Measurements from ENCODE around the gene CTDSP1. TPM values are rescaled to one million over a fixed set of nuclear protein-coding genes. Genes with fewer than 3 reads are reported as not detected.

CTDSP1 gene
- total and polyA plus RNA-seq, 9 donors, result 38.6 to 211 (median 158) TPM

DNA sequence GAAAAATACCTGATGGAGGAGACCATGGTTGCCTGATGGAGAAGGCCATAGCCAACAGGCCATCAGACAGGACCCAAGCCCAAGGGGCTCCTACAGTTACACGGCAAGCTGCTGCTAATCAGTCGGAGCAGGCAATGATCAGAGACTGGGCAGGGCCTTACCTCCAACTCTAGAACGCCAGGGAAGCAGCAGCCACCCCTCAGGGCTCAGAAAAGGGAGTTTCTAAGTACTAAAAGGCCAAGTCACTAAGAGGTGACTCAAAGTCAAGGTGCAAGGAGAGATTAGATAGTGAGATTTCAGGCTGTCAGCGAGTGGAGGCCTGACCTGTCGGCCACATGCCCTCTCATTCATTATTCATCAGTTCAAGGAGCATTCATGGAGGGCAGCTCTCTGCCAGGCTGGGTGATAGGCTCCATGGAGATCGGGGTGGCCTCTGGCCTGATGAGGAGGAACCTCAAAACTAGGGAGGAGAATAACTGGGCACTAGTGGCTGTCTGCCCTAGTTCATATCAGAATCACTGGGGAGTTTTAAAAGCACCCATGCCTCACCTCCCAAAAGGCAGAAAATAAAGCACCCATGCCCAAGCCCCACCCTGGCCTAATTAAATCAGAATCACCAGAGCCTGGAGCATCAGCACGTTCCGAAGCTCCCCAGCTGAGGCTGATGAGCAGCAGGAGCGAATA, 22.9 kb downstream of the CTDSP1 start:
- DNase-seq, result no peak
- H3K36me3 ChIP-seq, result no peaks in the 10 kb centered on the region
- intact Hi-C loops (cut with DNase I), result no loop called here
- no peaks in the 10 kb centered on the region for H3K27me3 ChIP-seq
- H3K4me1 ChIP-seq (ENCODE audit: insufficient read depth), result no peaks in the 10 kb centered on the region
- TF ChIP-seq, protein P1, sequence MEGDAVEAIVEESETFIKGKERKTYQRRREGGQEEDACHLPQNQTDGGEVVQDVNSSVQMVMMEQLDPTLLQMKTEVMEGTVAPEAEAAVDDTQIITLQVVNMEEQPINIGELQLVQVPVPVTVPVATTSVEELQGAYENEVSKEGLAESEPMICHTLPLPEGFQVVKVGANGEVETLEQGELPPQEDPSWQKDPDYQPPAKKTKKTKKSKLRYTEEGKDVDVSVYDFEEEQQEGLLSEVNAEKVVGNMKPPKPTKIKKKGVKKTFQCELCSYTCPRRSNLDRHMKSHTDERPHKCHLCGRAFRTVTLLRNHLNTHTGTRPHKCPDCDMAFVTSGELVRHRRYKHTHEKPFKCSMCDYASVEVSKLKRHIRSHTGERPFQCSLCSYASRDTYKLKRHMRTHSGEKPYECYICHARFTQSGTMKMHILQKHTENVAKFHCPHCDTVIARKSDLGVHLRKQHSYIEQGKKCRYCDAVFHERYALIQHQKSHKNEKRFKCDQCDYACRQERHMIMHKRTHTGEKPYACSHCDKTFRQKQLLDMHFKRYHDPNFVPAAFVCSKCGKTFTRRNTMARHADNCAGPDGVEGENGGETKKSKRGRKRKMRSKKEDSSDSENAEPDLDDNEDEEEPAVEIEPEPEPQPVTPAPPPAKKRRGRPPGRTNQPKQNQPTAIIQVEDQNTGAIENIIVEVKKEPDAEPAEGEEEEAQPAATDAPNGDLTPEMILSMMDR (IDR thresholded peaks at IDR 0.05), result no peak
- TF ChIP-seq EP300 (IDR thresholded peaks at IDR 0.05) (no peak), POLR2A (IDR thresholded peaks at IDR 0.05) (no peak)
- H3K27ac ChIP-seq, result no peak overlapping the region
- 82 to 87% (median 84%) methylated on average over 9 of the region's 9 CpGs for WGBS, 3 donors
- no peaks in the 10 kb centered on the region for H3K9me3 ChIP-seq
- H3K4me3 ChIP-seq, result no peak overlapping the region

DNA sequence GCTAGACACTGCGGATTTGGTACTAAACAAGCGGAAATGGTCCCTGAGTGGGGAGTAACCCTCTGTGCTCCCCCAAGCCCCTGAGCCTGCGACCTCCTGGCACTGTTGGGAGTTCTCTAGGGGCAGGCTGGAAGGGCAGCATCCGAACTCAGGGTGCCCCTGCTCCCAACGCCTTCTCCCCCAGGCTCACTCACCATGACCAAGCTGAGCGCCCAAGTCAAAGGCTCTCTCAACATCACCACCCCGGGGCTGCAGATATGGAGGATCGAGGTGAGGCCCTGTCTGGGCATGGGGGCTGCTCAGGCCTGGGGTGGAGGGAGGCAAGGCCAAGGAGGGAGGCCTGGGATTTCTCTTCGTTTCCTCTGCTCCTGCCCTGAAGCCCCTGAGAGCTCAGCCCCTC, 23.9 kb downstream of the CTDSP1 start:
- H3K9me3 ChIP-seq, result no peaks in the 10 kb centered on the region
- H3K4me1 ChIP-seq (ENCODE audit: insufficient read depth), result no peaks in the 10 kb centered on the region
- H3K36me3 ChIP-seq, result no peaks in the 10 kb centered on the region
- H3K27me3 ChIP-seq, result no peaks in the 10 kb centered on the region
- intact Hi-C loops (cut with DNase I), result no loop called here
- no peak overlapping the region for H3K4me3 ChIP-seq
- TF ChIP-seq POLR2A (IDR thresholded peaks at IDR 0.05) (no peak), EP300 (IDR thresholded peaks at IDR 0.05) (no peak)
- TF ChIP-seq, protein P1 (IDR thresholded peaks at IDR 0.05), result no peak
- WGBS, 3 donors, result 84 to 90% (median 88%) methylated on average over 9 of the region's 9 CpGs
- no peak overlapping the region for H3K27ac ChIP-seq
- no peak for DNase-seq

DNA sequence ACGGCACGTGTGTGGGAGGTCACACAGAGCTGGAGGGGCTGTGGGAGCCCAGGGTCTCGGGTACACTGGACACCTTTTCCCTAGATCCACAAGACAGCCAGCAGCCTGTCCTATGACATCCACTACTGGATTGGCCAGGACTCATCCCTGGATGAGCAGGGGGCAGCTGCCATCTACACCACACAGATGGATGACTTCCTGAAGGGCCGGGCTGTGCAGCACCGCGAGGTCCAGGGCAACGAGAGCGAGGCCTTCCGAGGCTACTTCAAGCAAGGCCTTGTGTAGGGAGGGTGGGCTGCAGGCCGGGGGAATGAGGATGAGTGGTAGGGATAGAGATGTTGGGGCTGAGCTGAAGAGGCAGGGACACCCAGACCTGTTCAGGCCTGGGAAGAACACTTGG, 25.9 kb downstream of the CTDSP1 start:
- no peak for DNase-seq
- Histone ChIP-seq H3K27me3 (no peaks in the 10 kb centered on the region), H3K9me3 (no peaks in the 10 kb centered on the region), H3K36me3 (no peaks in the 10 kb centered on the region), H3K4me3 (no peak overlapping the region), H3K27ac (no peak overlapping the region), H3K4me1 (ENCODE audit: insufficient read depth) (no peaks in the 10 kb centered on the region)
- no peak for TF ChIP-seq EP300 (IDR thresholded peaks at IDR 0.05)
- TF ChIP-seq, protein P1 (IDR thresholded peaks at IDR 0.05), result no peak
- TF ChIP-seq POLR2A (IDR thresholded peaks at IDR 0.05), result no peak
- 81 to 88% (median 82%) methylated on average over 10 of the region's 10 CpGs for WGBS, 3 donors
- intact Hi-C loops (cut with DNase I), result no loop called here

DNA sequence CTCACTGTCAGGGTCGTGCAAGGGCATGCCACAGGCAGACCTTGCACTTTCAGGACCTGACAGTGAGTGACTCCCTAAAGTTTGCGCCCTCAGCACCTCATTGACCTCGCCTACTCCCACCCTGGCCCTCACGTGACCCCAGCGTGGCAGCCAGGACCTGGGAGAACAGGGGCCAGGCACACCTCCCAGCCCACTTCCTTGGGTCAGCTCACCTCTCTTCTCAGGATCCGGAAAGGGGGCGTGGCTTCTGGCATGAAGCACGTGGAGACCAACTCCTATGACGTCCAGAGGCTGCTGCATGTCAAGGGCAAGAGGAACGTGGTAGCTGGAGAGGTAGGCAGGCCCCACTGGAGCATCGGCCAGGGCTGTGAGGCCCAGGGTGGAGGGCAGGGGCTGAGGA, 28.1 kb downstream of the CTDSP1 start:
- H3K36me3 ChIP-seq, result no peaks in the 10 kb centered on the region
- no peak overlapping the region for H3K27ac ChIP-seq
- intact Hi-C loops (cut with DNase I), result no loop called here
- TF ChIP-seq POLR2A (IDR thresholded peaks at IDR 0.05) (no peak), EP300 (IDR thresholded peaks at IDR 0.05) (no peak)
- TF ChIP-seq, protein P1 (IDR thresholded peaks at IDR 0.05), result no peak
- 53 to 59% (median 54%) methylated on average over 11 of the region's 11 CpGs for WGBS, 3 donors
- no peaks in the 10 kb centered on the region for H3K4me1 ChIP-seq (ENCODE audit: insufficient read depth)
- DNase-seq, result peak in 1 of 5 donors; percentile 24
- H3K9me3 ChIP-seq, result no peaks in the 10 kb centered on the region
- no peaks in the 10 kb centered on the region for H3K27me3 ChIP-seq
- H3K4me3 ChIP-seq, result no peak overlapping the region

All from ovary (tissue), 9 donors.